ENCODE data around the gene FPGT. TPM values are rescaled to one million over a fixed set of nuclear protein-coding genes. Genes with fewer than 3 reads are reported as not detected.

The FPGT gene
- polyA plus RNA-seq, 1 donor from 2014 or later: 6.4 TPM

DNA sequence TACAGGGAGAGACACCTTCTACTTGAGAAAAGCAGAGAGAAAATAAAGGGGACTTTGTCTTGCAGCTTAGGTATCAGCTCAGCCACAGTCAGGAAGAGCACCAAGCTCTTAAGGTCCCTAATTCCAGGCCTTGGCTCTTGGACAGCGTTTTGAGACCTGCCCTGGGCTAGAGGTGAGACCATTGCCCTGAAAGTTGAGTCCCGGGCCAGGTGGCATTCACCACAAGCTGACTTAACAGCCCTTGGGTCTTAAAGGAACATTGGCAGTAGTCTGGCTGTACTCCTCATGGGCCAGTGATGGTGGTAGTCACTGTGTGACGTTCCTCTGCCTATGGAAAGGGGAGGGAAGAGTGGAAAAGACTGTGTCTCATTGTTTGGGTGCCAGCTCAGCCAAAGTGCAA, 25.4 kb downstream of the FPGT start:
- no peak overlapping the region for H3K27ac ChIP-seq (ENCODE audit: low read length)
- no peak overlapping the region for H2AFZ ChIP-seq (ENCODE audit: low read depth, low read length)
- H3K4me2 ChIP-seq (ENCODE audit: low read length): no peak overlapping the region
- no peaks in the 10 kb centered on the region for H4K20me1 ChIP-seq (ENCODE audit: insufficient read depth)
- H3K9me3 ChIP-seq (ENCODE audit: low read length): no peaks in the 10 kb centered on the region
- H3F3A ChIP-seq (ENCODE audit: insufficient read depth, low read length, poor library complexity, severe bottlenecking): no peaks in the 10 kb centered on the region
- H3K27me3 ChIP-seq (ENCODE audit: insufficient read depth, low read depth, low read length): no peaks in the 10 kb centered on the region
- TF ChIP-seq EP300 (conservative IDR thresholded peaks at IDR 0.05; ENCODE audit: poor library complexity, severe bottlenecking) (no peak), RAD21 (conservative IDR thresholded peaks at IDR 0.05) (no peak), EZH2 (IDR thresholded peaks at IDR 0.05; ENCODE audit: borderline replicate concordance, insufficient read depth, low read length, poor library complexity, severe bottlenecking) (no peak), REST (IDR thresholded peaks at IDR 0.05; ENCODE audit: borderline replicate concordance) (no peak), SMC3 (conservative IDR thresholded peaks at IDR 0.05; ENCODE audit: poor library complexity) (no peak), POLR2AphosphoS5 (IDR thresholded peaks at IDR 0.05) (no peak), CTCF (IDR thresholded peaks at IDR 0.05; ENCODE audit: poor library complexity, severe bottlenecking) (no peak), MXI1 (conservative IDR thresholded peaks at IDR 0.05; ENCODE audit: poor library complexity, severe bottlenecking) (no peak), TAF1 (IDR thresholded peaks at IDR 0.05; ENCODE audit: low read depth) (no peak)
- no peak overlapping the region for H3K9ac ChIP-seq (ENCODE audit: low read length)
- H3K4me3 ChIP-seq (ENCODE audit: low read length): no peak overlapping the region
- no peaks in the 10 kb centered on the region for H3K9me2 ChIP-seq (ENCODE audit: insufficient read depth, low read length)
- no peaks in the 10 kb centered on the region for H3K79me2 ChIP-seq (replicated peaks; ENCODE audit: insufficient read depth, low read length)
- no peaks in the 10 kb centered on the region for H3K36me3 ChIP-seq (ENCODE audit: insufficient read depth, low read length)

DNA sequence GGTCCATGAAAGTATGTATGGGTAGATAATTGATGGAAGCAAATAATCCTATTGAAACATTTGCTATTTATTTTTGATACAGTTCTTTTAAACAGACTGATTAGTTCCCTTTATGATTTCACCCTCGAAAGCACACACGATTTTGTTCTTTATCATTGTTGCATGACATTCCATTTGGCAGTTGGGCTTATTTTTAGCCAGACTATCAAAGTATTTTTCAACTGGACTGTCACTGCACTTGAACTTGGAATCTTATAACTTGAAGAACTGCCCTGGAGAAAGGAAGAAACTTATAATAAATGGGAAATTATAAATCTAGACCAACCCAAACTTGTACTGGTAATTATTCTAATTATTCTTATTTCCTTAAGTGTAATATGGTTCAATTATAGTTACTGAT, 37.1 kb downstream of the FPGT start, which contains the start of gene TNNI3K:
Gene TNNI3K (plus strand): TSS at position 235 of the 400 bp plus-strand sequence. CDS start 65 bp downstream, at position 300.
- H3K4me2 ChIP-seq (ENCODE audit: low read length): no peak within 1 kb of the TSS
- no peak within 1 kb of the TSS for H2AFZ ChIP-seq (ENCODE audit: low read depth, low read length)
- H3K9me2 ChIP-seq (ENCODE audit: insufficient read depth, low read length): no peaks in the 10 kb centered on the region
- H3K27ac ChIP-seq (ENCODE audit: low read length): no peak within 1 kb of the TSS
- H3K9me3 ChIP-seq (ENCODE audit: low read length): no peaks in the 10 kb centered on the region
- no peak within 1 kb of the TSS for H3K9ac ChIP-seq (ENCODE audit: low read length)
- TF ChIP-seq CTCF (IDR thresholded peaks at IDR 0.05; ENCODE audit: poor library complexity, severe bottlenecking): no peak
- TF ChIP-seq SMC3 (conservative IDR thresholded peaks at IDR 0.05; ENCODE audit: poor library complexity): no peak
- TF ChIP-seq REST (IDR thresholded peaks at IDR 0.05; ENCODE audit: borderline replicate concordance): no peak
- TF ChIP-seq EP300 (conservative IDR thresholded peaks at IDR 0.05; ENCODE audit: poor library complexity, severe bottlenecking): no peak
- no peak for TF ChIP-seq MXI1 (conservative IDR thresholded peaks at IDR 0.05; ENCODE audit: poor library complexity, severe bottlenecking)
- no peak within 1 kb of the TSS for H3K4me3 ChIP-seq (ENCODE audit: low read length)
- no peaks in the 10 kb centered on the region for H3K79me2 ChIP-seq (replicated peaks; ENCODE audit: insufficient read depth, low read length)
- no peaks in the 10 kb centered on the region for H3K27me3 ChIP-seq (ENCODE audit: insufficient read depth, low read depth, low read length)
- no peaks in the 10 kb centered on the region for H4K20me1 ChIP-seq (ENCODE audit: insufficient read depth)
- no peaks in the 10 kb centered on the region for H3K36me3 ChIP-seq (ENCODE audit: insufficient read depth, low read length)
- no peaks in the 10 kb centered on the region for H3F3A ChIP-seq (ENCODE audit: insufficient read depth, low read length, poor library complexity, severe bottlenecking)
